ENCODE results near the gene COL19A1. TPM values are rescaled to one million over a fixed set of nuclear protein-coding genes. Genes with fewer than 3 reads are reported as not detected.
"Not testable (repeated sequence)": the region's sequence is repeated elsewhere in the genome, so short reads cannot be mapped to it uniquely, and the experiment has no call there.

The COL19A1 gene
- total RNA-seq, result not detected in 2 replicates

DNA sequence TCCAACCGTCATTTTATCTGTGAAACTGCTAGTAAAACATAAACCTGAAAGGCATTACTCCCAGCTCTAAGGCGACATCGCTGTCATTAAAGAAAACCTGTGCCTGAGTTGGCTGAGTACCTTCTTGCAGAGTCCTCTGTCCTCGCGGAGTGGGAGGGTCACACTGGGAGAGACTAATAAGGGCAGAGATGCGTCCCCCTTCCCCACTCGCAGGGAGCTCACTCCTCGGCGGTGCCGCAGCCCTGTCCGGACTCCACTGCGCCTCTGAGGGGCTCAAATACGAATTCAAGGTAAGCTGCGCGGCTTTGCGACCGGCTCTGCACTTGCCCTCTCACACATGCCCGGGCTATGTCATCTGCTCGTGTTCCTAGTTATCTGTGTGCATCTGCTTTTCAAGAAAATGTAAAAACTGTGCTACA is at the start of gene COL19A1:
TSS of gene COL19A1 (plus strand) at position 206 of the 419 bp plus-strand sequence. CDS start 13,012 bp downstream, outside the sequence.
- no peak for DNase-seq (ENCODE audit: extremely low read depth, low read depth, low spot score)

DNA sequence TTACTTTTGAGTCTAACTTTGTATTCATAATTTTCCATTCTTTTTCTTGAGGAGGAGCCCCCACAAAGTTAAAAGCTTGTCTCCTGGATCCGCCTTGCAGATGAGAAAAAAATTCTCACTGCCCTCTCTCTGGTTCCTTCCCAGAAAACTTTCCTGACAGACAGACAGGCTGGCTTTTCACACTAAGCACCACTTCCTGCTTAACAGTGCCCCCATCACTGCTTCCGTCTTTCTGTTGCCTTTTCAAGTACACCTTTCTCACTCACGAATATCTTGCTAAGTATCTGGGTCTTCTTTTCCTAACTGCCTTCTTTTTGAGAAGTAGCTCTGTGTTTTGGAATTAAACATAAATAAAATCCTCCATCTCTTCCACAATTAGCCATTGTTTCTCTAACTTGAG is 49.8 kb upstream of the COL19A1 start:
- no peak for DNase-seq (ENCODE audit: extremely low read depth, low read depth, low spot score)

DNA sequence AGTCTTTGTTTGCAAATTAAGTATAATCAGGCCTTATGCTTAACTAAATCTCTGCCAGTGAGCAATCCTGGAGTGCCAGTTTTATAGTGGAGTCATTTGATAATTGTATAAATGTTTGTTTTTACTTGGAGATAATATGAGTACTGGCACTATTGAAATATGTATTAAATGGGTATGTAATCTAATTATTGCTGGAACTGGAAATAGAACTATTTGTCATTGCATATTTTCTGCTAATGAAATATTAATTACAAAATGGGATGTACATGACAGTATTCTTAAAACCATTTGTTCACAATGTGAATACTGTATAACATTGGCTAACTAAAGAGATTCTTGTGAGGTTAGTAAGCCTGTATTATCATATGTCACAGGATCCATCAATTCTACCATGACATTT is 49.0 kb upstream of the COL19A1 start:
- no peak for DNase-seq (ENCODE audit: extremely low read depth, low read depth, low spot score)

DNA sequence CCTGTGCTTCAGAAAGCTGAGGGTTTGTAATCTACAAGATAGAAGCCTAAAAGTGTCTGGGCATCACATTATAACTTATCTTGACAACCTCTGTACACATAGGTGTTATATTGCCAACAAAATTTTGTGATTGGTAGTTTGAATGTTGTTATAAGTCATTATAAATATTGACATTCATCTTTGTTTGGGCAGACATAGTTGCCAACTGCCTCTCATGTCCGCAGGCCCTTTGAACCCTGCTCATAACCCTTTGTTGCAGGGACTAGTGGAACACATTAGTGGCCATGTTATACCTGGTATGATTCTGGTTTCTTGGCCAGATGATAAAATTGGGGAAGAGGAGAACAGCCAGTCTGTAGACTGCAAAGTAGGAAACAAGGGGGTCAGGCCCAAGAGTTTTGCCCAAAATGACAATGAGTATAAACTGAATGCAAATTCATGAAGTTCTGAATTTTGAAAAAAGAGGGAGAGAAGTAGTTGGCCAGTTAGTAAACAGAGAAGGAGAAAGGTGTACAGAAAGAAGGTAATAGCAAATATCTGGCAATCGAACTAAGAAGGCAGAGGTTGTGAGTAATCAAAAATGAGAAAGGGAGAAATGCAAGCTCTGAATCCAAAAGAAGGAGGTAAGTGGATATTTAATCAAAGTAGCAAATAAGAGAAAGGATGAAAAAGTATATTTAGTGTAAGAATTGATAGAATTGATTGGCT is 48.0 kb upstream of the COL19A1 start:
- no peak for DNase-seq (ENCODE audit: extremely low read depth, low read depth, low spot score)

GRCh38 chr6:69819138-69819537 is 47.2 kb upstream of the COL19A1 start:
- DNase-seq (ENCODE audit: extremely low read depth, low read depth, low spot score), result no peak

GRCh38 chr6:69820018-69820417 is 46.3 kb upstream of the COL19A1 start:
- DNase-seq (ENCODE audit: extremely low read depth, low read depth, low spot score), result no peak

DNA sequence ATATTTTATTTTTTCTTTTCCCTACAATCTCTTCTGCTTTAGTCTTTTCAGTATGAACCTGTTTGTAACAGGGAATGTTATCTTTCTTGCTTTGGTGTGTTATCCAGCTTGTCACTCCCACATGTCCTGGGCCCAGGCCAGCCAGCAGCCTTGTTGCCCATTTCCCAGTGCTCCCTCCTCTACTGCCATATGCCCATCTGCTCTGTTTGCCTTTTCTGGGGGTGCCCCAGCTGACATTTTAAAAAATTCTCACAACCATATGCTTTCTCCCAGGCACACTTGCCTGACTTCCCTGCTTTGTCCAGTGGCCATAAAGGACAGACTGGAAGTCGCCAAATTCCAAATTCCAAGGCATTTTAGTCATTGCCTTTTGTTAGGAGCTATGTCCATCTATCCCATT is 45.9 kb upstream of the COL19A1 start:
- DNase-seq (ENCODE audit: extremely low read depth, low read depth, low spot score), result no peak

GRCh38 chr6:69824355-69824754 is 42.0 kb upstream of the COL19A1 start:
- DNase-seq (ENCODE audit: extremely low read depth, low read depth, low spot score), result not testable (repeated sequence)

DNA sequence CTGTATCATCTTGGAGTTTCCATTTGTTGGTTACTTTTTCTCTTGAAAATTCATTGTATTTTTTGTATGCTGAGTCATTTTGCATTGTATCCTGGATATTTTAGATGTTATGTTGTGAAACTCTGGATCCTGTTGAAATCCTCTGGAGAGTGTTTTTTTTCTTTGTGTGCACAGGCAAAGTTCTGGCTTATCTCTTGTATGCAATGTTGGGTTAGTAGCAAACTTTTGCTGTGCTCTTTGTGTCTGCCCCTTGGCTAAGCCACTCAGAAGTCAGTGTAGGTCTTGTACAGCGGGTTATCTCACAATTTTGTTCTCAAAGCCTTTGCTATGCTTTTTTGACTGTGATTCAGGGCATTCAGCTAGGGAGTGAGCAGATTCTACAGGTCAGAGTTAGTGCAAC is 40.5 kb upstream of the COL19A1 start:
- DNase-seq (ENCODE audit: extremely low read depth, low read depth, low spot score), result no peak

GRCh38 chr6:69827276-69827893 is 39.0 kb upstream of the COL19A1 start:
- DNase-seq (ENCODE audit: extremely low read depth, low read depth, low spot score), result no peak

GRCh38 chr6:69832558-69832957 is 33.8 kb upstream of the COL19A1 start:
- DNase-seq (ENCODE audit: extremely low read depth, low read depth, low spot score), result no peak

GRCh38 chr6:69835414-69836179 is 30.8 kb upstream of the COL19A1 start:
- peak; percentile 20 for DNase-seq (ENCODE audit: extremely low read depth, low read depth, low spot score)

DNA sequence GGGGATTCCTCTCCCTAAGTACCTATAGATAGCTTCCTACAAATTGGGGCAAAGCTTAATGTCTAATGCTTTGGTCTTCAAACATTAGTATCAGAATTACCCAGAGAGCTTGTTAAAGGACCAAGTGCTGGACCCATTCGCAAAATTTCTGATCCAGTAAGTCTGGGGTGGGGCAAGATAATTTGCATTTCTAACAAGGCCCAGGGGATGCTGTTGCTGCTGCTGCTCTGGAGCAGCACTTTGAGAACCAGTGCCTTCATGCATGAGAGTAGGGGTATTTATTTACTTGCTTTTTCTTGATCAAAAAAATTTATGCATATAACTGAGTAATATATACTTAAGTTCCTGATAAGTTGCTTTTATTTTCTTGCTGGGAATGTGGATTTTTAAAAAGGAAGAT is 24.5 kb upstream of the COL19A1 start:
- DNase-seq (ENCODE audit: extremely low read depth, low read depth, low spot score), result no peak

DNA sequence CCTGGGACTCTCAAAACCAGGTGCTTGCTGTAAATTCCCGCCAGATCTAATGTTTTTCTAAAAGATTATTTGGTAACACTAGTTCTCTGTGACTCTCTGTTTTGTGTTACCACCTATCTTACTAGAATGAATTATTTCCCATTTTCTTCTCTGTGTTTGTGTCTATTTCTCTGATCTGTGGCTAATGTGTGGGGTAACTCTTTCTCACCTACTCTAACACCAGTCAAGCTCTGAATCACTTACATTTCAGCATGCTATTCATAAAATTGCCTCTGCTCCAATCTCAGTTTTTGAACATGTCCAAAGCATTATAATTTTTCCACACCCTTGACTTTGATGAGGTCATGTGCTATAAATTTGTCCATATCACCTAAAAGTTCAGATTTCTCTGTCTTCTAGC is 23.2 kb upstream of the COL19A1 start:
- DNase-seq (ENCODE audit: extremely low read depth, low read depth, low spot score), result no peak

- no peak for DNase-seq (ENCODE audit: extremely low read depth, low read depth, low spot score)
Observed at GRCh38 chr6:69846312-69846711, 20.0 kb upstream of the COL19A1 start.

- DNase-seq (ENCODE audit: extremely low read depth, low read depth, low spot score), result no peak
Observed at GRCh38 chr6:69846770-69847491, 19.4 kb upstream of the COL19A1 start.

- no peak for DNase-seq (ENCODE audit: extremely low read depth, low read depth, low spot score)
Observed at GRCh38 chr6:69847492-69847788, 18.9 kb upstream of the COL19A1 start.

GRCh38 chr6:69848552-69848951 is 17.8 kb upstream of the COL19A1 start:
- DNase-seq (ENCODE audit: extremely low read depth, low read depth, low spot score), result no peak

GRCh38 chr6:69852706-69853105 is 13.7 kb upstream of the COL19A1 start:
- no peak for DNase-seq (ENCODE audit: extremely low read depth, low read depth, low spot score)

DNA sequence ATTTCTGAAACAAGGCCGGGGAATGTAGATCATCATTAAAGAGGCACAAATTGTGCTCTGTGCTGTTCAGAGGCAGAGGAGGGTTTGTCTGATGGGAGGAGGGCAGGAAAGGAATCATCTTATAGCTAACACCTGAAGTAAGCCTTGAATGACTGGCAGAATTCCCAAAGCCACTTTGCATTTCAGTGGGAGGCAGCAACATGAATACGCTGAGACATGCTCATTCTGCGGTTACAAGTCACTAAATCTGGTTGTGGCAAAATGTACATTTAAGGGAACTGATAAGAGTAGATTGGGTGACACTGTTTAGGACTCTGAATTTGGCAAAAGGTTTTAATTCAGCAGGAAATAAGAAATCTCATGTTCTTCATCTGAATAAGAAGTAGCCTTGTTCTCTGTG is 4.4 kb upstream of the COL19A1 start:
- DNase-seq (ENCODE audit: extremely low read depth, low read depth, low spot score), result no peak

GRCh38 chr6:69863766-69864165 is 2.6 kb upstream of the COL19A1 start:
- DNase-seq (ENCODE audit: extremely low read depth, low read depth, low spot score), result no peak

Measured in glomerular endothelial cell (primary cell).